ENCODE results near the gene ARRDC2. TPM values are rescaled to one million over a fixed set of nuclear protein-coding genes. Genes with fewer than 3 reads are reported as not detected.

The ARRDC2 gene
- total RNA-seq, 1 experiment from 2014 or later: 18.8 TPM

- H3K4me3 Mint-ChIP-seq (ENCODE audit: unreplicated experiment): no peak overlapping the region
- no TSS peak for BruUV-seq (replicated peaks)
- H3K27ac Mint-ChIP-seq (ENCODE audit: low read depth, unreplicated experiment): peak overlapping the region; percentile 74
- intact Hi-C loops (cut with micrococcal nuclease): no loop called here
- H3K36me3 Mint-ChIP-seq (ENCODE audit: insufficient read depth, unreplicated experiment): peaks cover 33% of the 10 kb centered on the region
- CTCF ChIA-PET: interaction anchor here (0.7 kb wide), 1 partner anchor 72 kb away, joined by 3 read pairs; no protein-coding TSS in a partner anchor
- TF ChIP-seq, protein P1, sequence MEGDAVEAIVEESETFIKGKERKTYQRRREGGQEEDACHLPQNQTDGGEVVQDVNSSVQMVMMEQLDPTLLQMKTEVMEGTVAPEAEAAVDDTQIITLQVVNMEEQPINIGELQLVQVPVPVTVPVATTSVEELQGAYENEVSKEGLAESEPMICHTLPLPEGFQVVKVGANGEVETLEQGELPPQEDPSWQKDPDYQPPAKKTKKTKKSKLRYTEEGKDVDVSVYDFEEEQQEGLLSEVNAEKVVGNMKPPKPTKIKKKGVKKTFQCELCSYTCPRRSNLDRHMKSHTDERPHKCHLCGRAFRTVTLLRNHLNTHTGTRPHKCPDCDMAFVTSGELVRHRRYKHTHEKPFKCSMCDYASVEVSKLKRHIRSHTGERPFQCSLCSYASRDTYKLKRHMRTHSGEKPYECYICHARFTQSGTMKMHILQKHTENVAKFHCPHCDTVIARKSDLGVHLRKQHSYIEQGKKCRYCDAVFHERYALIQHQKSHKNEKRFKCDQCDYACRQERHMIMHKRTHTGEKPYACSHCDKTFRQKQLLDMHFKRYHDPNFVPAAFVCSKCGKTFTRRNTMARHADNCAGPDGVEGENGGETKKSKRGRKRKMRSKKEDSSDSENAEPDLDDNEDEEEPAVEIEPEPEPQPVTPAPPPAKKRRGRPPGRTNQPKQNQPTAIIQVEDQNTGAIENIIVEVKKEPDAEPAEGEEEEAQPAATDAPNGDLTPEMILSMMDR (IDR thresholded peaks at IDR 0.05; ENCODE audit: unreplicated experiment): no peak
- peaks cover 39% of the 10 kb centered on the region for H3K4me1 Mint-ChIP-seq (ENCODE audit: insufficient read depth, unreplicated experiment)
- no peak for DNase-seq (ENCODE audit: unreplicated experiment)
- no peaks in the 10 kb centered on the region for H3K9me3 Mint-ChIP-seq (ENCODE audit: unreplicated experiment)
- no peaks in the 10 kb centered on the region for H3K27me3 Mint-ChIP-seq (ENCODE audit: insufficient read depth, unreplicated experiment)
- POLR2A ChIA-PET: interaction anchor here (0.6 kb wide), 1 partner anchor 84 kb away, joined by 3 read pairs; the partner anchor contains the start of gene CCDC124
These were observed 8.4 kb downstream of the ARRDC2 start for GRCh38 chr19:18016209-18016910.

DNA sequence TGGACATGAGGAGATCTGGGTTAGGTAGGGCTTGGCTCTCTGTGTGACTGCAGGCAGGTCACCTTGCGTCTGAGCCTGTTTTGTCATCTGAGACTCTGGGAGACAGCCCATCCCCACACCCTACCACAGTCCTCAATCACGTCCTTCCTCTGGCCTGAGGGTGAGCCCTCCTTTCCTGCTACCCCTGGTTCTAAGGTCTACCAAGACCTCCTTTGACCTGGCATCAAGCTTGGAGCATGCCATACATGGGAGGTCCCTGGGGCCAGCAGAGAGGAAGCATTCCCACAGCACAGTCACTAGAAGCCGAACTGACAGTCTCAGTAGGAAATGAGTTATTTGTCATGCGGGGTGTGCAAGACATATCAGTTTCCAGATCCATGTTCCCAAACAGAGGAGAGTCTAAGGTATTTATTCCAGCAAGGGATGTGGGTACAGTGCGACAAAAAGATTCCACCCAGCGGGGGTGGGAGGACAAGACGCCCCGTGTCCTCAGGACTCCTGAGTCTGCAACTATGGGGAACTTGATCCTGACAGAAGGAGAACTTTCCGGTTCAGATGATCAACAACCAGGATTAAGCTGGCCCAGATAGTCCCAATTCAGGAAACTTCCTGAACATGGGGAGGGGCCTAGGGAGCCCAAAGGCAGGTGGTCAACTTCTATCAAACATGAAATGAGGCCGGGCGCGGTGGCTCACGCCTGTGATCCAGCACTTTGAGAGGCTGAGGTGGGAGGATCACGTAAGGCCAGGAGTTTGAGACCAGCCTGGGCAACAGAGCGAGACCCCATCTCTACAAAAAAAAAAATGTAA lies 9.5 kb downstream of the ARRDC2 start:
- peaks cover 49% of the 10 kb centered on the region for H3K4me1 Mint-ChIP-seq (ENCODE audit: insufficient read depth, unreplicated experiment)
- intact Hi-C loops (cut with micrococcal nuclease): no loop called here
- H3K4me3 Mint-ChIP-seq (ENCODE audit: unreplicated experiment): no peak overlapping the region
- DNase-seq (ENCODE audit: unreplicated experiment): no peak
- H3K36me3 Mint-ChIP-seq (ENCODE audit: insufficient read depth, unreplicated experiment): peaks cover 37% of the 10 kb centered on the region
- H3K9me3 Mint-ChIP-seq (ENCODE audit: unreplicated experiment): no peaks in the 10 kb centered on the region
- TF ChIP-seq, protein P1 (IDR thresholded peaks at IDR 0.05; ENCODE audit: unreplicated experiment): no peak
- peak overlapping the region; percentile 74 for H3K27ac Mint-ChIP-seq (ENCODE audit: low read depth, unreplicated experiment)
- POLR2A ChIA-PET: interaction anchor here (0.6 kb wide), 1 partner anchor 85 kb away, joined by 3 read pairs; the partner anchor contains the start of gene CCDC124
- no TSS peak for BruUV-seq (replicated peaks)
- CTCF ChIA-PET: interaction anchor here (0.7 to 1.1 kb wide), 3 partner anchors 10 to 54 kb away, joined by 3 read pairs; partner anchors contain the start of gene ARRDC2
- H3K27me3 Mint-ChIP-seq (ENCODE audit: insufficient read depth, unreplicated experiment): no peaks in the 10 kb centered on the region

DNA sequence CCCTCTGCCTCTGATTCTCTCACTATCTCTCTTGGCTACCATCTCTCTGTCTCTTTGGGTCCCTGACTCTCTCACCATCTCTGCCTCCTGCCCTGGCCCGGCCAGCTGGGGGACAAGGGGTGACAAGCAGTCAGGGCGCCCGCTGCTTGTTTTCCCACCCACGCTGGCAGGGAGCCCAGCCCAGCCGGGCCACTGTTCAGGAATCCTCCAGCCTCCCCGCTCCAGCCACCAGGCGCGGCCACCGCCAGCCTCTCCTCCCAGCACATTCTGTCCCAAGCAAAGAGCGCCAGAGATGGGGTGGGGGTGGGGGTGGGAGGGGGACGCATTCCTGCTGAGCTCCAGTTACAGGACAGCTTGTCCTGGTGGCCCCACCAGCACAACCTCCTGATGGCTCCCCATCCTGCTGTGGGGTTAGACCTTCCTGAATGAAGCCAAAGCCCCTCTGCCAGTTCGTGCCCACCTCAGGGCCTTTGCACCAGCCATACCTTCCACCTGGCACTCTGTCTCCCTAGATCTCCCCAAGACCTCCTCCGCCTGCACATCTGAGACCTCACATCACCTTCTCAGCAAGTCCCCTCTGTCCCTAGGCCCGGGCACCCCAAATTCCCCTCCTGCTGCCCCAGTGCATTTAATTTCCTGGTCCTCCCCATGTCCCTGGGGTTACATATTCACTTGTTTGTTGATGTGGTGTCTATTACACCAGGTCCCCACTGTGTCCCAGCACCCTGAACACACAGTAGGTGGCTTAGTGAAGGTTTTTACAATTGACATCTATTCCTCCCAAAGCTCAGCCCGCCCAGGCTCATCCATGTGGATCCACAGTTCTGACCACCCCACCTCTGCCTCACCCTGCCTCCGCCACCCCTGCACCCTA lies 12.5 kb downstream of the ARRDC2 start:
- no peaks in the 10 kb centered on the region for H3K27me3 Mint-ChIP-seq (ENCODE audit: insufficient read depth, unreplicated experiment)
- peak overlapping the region; percentile 28 for H3K4me3 Mint-ChIP-seq (ENCODE audit: unreplicated experiment)
- BruUV-seq (replicated peaks): no TSS peak
- peaks cover 43% of the 10 kb centered on the region for H3K4me1 Mint-ChIP-seq (ENCODE audit: insufficient read depth, unreplicated experiment)
- intact Hi-C loops (cut with micrococcal nuclease): no loop called here
- peak overlapping the region; percentile 96 for H3K27ac Mint-ChIP-seq (ENCODE audit: low read depth, unreplicated experiment)
- peaks cover 10% of the 10 kb centered on the region for H3K36me3 Mint-ChIP-seq (ENCODE audit: insufficient read depth, unreplicated experiment)
- no peaks in the 10 kb centered on the region for H3K9me3 Mint-ChIP-seq (ENCODE audit: unreplicated experiment)
- CTCF ChIA-PET: interaction anchor here (0.6 to 1.0 kb wide), 2 partner anchors 16 to 37 kb away, joined by 3 to 4 read pairs; no protein-coding TSS in a partner anchor
- POLR2A ChIA-PET: interaction anchor here (0.6 to 1.1 kb wide), 6 partner anchors 54 to 344 kb away, joined by 3 to 7 read pairs (median 3); no protein-coding TSS in a partner anchor
- TF ChIP-seq, protein P1 (IDR thresholded peaks at IDR 0.05; ENCODE audit: unreplicated experiment): no peak
- peak; percentile 58 for DNase-seq (ENCODE audit: unreplicated experiment)

All from MCF 10A (cell line).